HepG2 (cell line): ENCODE data around the gene SNN. TPM values are rescaled to one million over a fixed set of nuclear protein-coding genes. Genes with fewer than 3 reads are reported as not detected.

Source experiments
- ATF1 ChIP-seq: IDR thresholded peaks from 2 replicates; pipeline ENCODE4 v1.6.1; 2016; ENCODE audit warnings: mild to moderate bottlenecking, control low read depth
- ZFYVE20 ChIP-seq: sonication (generic); formaldehyde crosslinking; IDR thresholded peaks from 2 replicates; pipeline ENCODE4 v1.8.0; 2023; ENCODE audit warnings: low read depth, mild to moderate bottlenecking, moderate library complexity, missing genetic modification reagents, borderline replicate concordance
- ZMYM2 ChIP-seq: sonication (generic); formaldehyde crosslinking; IDR thresholded peaks from 2 replicates; pipeline ENCODE4 v1.8.0; 2022; ENCODE audit warnings: mild to moderate bottlenecking, missing genetic modification reagents
- ZNF33A ChIP-seq: sonication (generic); formaldehyde crosslinking; IDR thresholded peaks from 2 replicates; pipeline ENCODE4 v1.5.1; 2020; ENCODE audit warnings: missing genetic modification reagents, mild to moderate bottlenecking, moderate library complexity, borderline replicate concordance
- ZNF382 ChIP-seq: sonication (generic); formaldehyde crosslinking; IDR thresholded peaks from 2 replicates; pipeline ENCODE4 v1.5.0; 2020; ENCODE audit warnings: missing genetic modification reagents, mild to moderate bottlenecking, borderline replicate concordance
- ZNF451 ChIP-seq: sonication (generic); formaldehyde crosslinking; IDR thresholded peaks from 2 replicates; pipeline ENCODE4 v1.5.0; 2020; ENCODE audit warnings: mild to moderate bottlenecking, missing genetic modification reagents
- ZNF746 ChIP-seq: sonication (generic); formaldehyde crosslinking; IDR thresholded peaks from 2 replicates; pipeline ENCODE4 v1.8.0; 2022; ENCODE audit warnings: mild to moderate bottlenecking, missing genetic modification reagents
- polyA plus RNA-seq, 8 experiments: library from polyadenylated mRNA; depleted of rRNA in 3 of 8; stranded (reverse) in 7 of 8; unstranded in 1 of 8; fragments of >200 nt; fragmentation: Illumina TruSeq in 4 of 8; extraction: Trizol in 4 of 8; gene quantifications; 2 replicates each; pipeline versions ENCODE4 v1.2.1 to v1.2.3, GENCODE V29; 2011 to 2016; ENCODE audit warnings: low read depth in 4 of 8, missing spikeins in 1 of 8, mixed read lengths in 1 of 8; ENCODE audit not compliant: insufficient read depth in 1 of 8
- total RNA-seq, 5 experiments: library from RNA; depleted of rRNA; stranded (reverse); fragments of >200 nt; fragmentation: Illumina TruSeq; extraction: Trizol; gene quantifications; 2 replicates each; pipeline ENCODE4 v1.2.3, GENCODE V29; 2016; ENCODE audit warnings: low read depth in 1 of 5
- TF ChIP-seq, protein P1 (sequence below): sonication (generic); formaldehyde crosslinking; conservative IDR thresholded peaks from 2 replicates; pipeline ENCODE4 v1.4.0; 2020; ENCODE audit warnings: mild to moderate bottlenecking, missing genetic modification reagents, moderate library complexity
- TF ChIP-seq, protein P2 (sequence below): sonication (generic); formaldehyde crosslinking; IDR thresholded peaks from 2 replicates; pipeline ENCODE4 v1.4.0; 2020; ENCODE audit warnings: missing genetic modification reagents
- TF ChIP-seq, protein P3 (sequence below): sonication (generic); formaldehyde crosslinking; IDR thresholded peaks from 2 replicates; pipeline ENCODE4 v1.4.0; 2020; ENCODE audit warnings: missing genetic modification reagents, mild to moderate bottlenecking, borderline replicate concordance
- TF ChIP-seq, protein P4 (sequence below): sonication (generic); formaldehyde crosslinking; IDR thresholded peaks from 2 replicates; pipeline ENCODE4 v1.8.0; 2022; ENCODE audit warnings: missing genetic modification reagents, mild to moderate bottlenecking, inconsistent platforms, borderline replicate concordance
- TF ChIP-seq, protein P5 (sequence below): sonication (generic); formaldehyde crosslinking; IDR thresholded peaks from 2 replicates; pipeline ENCODE4 v1.4.0; 2020; ENCODE audit warnings: missing genetic modification reagents

Gene SNN
- total and polyA plus RNA-seq, 2 of the 13 experiments (the other 11 are each of a cell fraction or from before 2014, with no cell fraction given): 5.2 to 8.4 TPM

DNA sequence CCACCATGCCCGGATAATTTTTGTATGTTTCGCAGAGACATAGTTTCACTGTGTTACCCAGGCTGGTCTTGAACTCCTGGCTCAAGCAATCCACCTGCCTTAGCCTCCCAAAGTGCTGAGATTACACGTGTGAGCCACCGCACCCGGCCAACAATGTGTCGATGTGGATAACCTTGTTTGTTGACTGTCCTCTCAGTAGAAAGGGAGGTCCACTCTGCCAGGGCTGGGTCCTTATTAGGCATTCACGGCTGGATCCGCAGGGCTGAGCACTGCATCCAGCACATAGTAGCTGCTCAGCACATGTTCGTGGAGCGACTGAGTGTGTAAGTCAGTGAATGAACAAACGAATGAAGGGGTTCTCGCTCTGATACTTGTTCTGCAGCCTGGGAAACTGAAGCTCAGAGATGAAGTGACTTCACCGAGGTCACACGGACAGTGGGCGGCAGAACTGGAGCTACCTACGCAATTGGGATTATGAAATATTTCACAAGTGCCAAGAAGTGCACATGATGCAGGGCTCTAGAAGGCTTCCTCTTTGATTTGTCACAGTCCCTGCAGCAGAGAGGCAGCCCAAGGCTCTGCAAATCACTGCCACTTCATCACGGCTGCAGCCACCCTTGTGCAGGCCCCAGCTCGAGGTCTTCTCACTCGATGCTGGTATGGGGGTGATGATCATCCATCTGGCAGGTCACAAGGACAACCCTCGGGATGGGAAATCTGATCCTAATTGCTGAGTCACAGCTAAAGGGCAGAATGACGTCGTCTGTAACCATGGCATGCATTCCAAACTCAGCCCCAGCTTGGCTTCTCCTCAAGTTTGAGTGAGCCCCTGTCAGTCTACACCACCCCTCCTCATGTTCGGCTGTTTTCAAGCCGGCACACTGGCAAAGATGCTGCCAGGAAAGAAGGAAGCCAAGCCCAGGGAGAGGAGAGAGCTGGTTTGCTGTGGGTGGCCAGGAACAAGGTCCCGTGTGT is 28.0 kb upstream of the SNN start (continued):
- TF ChIP-seq, protein P1, sequence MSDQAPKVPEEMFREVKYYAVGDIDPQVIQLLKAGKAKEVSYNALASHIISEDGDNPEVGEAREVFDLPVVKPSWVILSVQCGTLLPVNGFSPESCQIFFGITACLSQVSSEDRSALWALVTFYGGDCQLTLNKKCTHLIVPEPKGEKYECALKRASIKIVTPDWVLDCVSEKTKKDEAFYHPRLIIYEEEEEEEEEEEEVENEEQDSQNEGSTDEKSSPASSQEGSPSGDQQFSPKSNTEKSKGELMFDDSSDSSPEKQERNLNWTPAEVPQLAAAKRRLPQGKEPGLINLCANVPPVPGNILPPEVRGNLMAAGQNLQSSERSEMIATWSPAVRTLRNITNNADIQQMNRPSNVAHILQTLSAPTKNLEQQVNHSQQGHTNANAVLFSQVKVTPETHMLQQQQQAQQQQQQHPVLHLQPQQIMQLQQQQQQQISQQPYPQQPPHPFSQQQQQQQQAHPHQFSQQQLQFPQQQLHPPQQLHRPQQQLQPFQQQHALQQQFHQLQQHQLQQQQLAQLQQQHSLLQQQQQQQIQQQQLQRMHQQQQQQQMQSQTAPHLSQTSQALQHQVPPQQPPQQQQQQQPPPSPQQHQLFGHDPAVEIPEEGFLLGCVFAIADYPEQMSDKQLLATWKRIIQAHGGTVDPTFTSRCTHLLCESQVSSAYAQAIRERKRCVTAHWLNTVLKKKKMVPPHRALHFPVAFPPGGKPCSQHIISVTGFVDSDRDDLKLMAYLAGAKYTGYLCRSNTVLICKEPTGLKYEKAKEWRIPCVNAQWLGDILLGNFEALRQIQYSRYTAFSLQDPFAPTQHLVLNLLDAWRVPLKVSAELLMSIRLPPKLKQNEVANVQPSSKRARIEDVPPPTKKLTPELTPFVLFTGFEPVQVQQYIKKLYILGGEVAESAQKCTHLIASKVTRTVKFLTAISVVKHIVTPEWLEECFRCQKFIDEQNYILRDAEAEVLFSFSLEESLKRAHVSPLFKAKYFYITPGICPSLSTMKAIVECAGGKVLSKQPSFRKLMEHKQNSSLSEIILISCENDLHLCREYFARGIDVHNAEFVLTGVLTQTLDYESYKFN (CRISPR knock-in tag): no peak; the same call in 1 of the 2 replicates
- TF ChIP-seq, protein P2, sequence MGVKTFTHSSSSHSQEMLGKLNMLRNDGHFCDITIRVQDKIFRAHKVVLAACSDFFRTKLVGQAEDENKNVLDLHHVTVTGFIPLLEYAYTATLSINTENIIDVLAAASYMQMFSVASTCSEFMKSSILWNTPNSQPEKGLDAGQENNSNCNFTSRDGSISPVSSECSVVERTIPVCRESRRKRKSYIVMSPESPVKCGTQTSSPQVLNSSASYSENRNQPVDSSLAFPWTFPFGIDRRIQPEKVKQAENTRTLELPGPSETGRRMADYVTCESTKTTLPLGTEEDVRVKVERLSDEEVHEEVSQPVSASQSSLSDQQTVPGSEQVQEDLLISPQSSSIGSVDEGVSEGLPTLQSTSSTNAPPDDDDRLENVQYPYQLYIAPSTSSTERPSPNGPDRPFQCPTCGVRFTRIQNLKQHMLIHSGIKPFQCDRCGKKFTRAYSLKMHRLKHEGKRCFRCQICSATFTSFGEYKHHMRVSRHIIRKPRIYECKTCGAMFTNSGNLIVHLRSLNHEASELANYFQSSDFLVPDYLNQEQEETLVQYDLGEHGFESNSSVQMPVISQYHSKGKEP (CRISPR knock-in tag): no peak
- TF ChIP-seq ZMYM2 (CRISPR knock-in tag): peak; percentile 81
- TF ChIP-seq ZNF33A: no peak
- TF ChIP-seq, protein P3, sequence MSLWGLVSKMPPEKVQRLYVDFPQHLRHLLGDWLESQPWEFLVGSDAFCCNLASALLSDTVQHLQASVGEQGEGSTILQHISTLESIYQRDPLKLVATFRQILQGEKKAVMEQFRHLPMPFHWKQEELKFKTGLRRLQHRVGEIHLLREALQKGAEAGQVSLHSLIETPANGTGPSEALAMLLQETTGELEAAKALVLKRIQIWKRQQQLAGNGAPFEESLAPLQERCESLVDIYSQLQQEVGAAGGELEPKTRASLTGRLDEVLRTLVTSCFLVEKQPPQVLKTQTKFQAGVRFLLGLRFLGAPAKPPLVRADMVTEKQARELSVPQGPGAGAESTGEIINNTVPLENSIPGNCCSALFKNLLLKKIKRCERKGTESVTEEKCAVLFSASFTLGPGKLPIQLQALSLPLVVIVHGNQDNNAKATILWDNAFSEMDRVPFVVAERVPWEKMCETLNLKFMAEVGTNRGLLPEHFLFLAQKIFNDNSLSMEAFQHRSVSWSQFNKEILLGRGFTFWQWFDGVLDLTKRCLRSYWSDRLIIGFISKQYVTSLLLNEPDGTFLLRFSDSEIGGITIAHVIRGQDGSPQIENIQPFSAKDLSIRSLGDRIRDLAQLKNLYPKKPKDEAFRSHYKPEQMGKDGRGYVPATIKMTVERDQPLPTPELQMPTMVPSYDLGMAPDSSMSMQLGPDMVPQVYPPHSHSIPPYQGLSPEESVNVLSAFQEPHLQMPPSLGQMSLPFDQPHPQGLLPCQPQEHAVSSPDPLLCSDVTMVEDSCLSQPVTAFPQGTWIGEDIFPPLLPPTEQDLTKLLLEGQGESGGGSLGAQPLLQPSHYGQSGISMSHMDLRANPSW (CRISPR knock-in tag): no peak
- no peak for TF ChIP-seq ZNF746 (CRISPR knock-in tag)
- TF ChIP-seq ZNF382: no peak
- 0 out of 2 replicates have a peak, but pooled peaks have one; percentile 61 for TF ChIP-seq ZNF451 (CRISPR knock-in tag)
- no peak for TF ChIP-seq ATF1 (CRISPR knock-in tag)
- TF ChIP-seq, protein P4, sequence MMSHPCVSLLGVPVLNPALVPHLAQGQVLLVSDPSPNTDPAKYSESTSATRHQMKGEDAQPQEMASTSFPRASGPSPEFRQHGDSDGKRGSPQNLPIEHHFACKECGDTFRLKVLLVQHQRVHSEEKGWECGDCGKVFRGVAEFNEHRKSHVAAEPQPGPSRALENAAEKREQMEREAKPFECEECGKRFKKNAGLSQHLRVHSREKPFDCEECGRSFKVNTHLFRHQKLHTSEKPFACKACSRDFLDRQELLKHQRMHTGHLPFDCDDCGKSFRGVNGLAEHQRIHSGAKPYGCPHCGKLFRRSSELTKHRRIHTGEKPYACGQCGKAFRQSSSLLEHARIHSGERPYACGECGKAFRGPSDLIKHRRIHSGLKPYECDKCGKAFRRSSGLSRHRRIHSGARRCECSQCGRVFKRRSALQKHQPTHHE (CRISPR knock-in tag): 0 out of 2 replicates have a peak, but pooled peaks have one; percentile 48
- TF ChIP-seq, protein P5, sequence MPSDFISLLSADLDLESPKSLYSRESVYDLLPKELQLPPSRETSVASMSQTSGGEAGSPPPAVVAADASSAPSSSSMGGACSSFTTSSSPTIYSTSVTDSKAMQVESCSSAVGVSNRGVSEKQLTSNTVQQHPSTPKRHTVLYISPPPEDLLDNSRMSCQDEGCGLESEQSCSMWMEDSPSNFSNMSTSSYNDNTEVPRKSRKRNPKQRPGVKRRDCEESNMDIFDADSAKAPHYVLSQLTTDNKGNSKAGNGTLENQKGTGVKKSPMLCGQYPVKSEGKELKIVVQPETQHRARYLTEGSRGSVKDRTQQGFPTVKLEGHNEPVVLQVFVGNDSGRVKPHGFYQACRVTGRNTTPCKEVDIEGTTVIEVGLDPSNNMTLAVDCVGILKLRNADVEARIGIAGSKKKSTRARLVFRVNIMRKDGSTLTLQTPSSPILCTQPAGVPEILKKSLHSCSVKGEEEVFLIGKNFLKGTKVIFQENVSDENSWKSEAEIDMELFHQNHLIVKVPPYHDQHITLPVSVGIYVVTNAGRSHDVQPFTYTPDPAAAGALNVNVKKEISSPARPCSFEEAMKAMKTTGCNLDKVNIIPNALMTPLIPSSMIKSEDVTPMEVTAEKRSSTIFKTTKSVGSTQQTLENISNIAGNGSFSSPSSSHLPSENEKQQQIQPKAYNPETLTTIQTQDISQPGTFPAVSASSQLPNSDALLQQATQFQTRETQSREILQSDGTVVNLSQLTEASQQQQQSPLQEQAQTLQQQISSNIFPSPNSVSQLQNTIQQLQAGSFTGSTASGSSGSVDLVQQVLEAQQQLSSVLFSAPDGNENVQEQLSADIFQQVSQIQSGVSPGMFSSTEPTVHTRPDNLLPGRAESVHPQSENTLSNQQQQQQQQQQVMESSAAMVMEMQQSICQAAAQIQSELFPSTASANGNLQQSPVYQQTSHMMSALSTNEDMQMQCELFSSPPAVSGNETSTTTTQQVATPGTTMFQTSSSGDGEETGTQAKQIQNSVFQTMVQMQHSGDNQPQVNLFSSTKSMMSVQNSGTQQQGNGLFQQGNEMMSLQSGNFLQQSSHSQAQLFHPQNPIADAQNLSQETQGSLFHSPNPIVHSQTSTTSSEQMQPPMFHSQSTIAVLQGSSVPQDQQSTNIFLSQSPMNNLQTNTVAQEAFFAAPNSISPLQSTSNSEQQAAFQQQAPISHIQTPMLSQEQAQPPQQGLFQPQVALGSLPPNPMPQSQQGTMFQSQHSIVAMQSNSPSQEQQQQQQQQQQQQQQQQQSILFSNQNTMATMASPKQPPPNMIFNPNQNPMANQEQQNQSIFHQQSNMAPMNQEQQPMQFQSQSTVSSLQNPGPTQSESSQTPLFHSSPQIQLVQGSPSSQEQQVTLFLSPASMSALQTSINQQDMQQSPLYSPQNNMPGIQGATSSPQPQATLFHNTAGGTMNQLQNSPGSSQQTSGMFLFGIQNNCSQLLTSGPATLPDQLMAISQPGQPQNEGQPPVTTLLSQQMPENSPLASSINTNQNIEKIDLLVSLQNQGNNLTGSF (CRISPR knock-in tag): no peak
- no peak for TF ChIP-seq ZFYVE20
